Measurements from ENCODE around the gene BAZ2B. TPM values are rescaled to one million over a fixed set of nuclear protein-coding genes. Genes with fewer than 3 reads are reported as not detected.

BAZ2B gene
- total and polyA plus RNA-seq, 9 of the 15 experiments (the other 6 are each of a cell fraction or from before 2014, with no cell fraction given): 7.5 to 38.6 (median 19.8) TPM

- Histone ChIP-seq H3K27me3 (ENCODE audit: control insufficient read depth in 2 of 2, insufficient read depth in 2 of 2, low read length in 2 of 2) (no peaks in the 10 kb centered on the region), H4K20me1 (replicated peaks; ENCODE audit: control insufficient read depth, insufficient read depth, low read length) (no peaks in the 10 kb centered on the region), H2AFZ (ENCODE audit: low read depth, low read length) (no peak overlapping the region), H3K9me3 (replicated peaks; ENCODE audit: control insufficient read depth, insufficient read depth, low read depth, low read length) (no peaks in the 10 kb centered on the region), H3K4me3 (no peak overlapping the region), H3K9me1 (ENCODE audit: control insufficient read depth, insufficient read depth, low read length) (no peaks in the 10 kb centered on the region), H3K27ac (ENCODE audit: extremely low read depth, low read depth, low read length) (no peak overlapping the region), H3K4me2 (ENCODE audit: insufficient read depth, low read length) (no peak overlapping the region), H3K9ac (ENCODE audit: insufficient read depth in 1 of 2, low read depth in 2 of 2, low read length in 2 of 2) (no peak overlapping the region), H3K36me3 (ENCODE audit: control insufficient read depth, insufficient read depth, low read length) (no peaks in the 10 kb centered on the region), H3K79me2 (ENCODE audit: control insufficient read depth, insufficient read depth, low read length) (no peaks in the 10 kb centered on the region), H3K4me1 (replicated peaks in 1 of 2; ENCODE audit: control insufficient read depth in 2 of 2, insufficient read depth in 2 of 2, low read length in 2 of 2) (no peaks in the 10 kb centered on the region)
- POLR2A ChIA-PET: interaction anchor here (0.8 kb wide), 1 partner anchor 15 kb away, joined by 4 read pairs; no protein-coding TSS in a partner anchor
- intact Hi-C loops (cut with micrococcal nuclease): no loop called here
- ATAC-seq: no peak
- CTCF ChIA-PET (ENCODE audit: low intra/inter-chr PET ratio): no interaction called here
- in situ Hi-C loops (cut with MboI): no loop called here
- no TSS peak for BruUV-seq (replicated peaks)
- no peak for DNase-seq (ENCODE audit: extremely low read depth in 1 of 4, low spot score in 3 of 4)
- 38% methylated on average over 2 of the region's 2 CpGs for WGBS (ENCODE audit: insufficient coverage, low coverage, missing lambda C conversion rate)
- FAIRE-seq: no peak
- no peak for TF ChIP-seq EWSR1 (IDR thresholded peaks at IDR 0.05; ENCODE audit: borderline replicate concordance, low read depth, partially characterized antibody)
- no peak for TF ChIP-seq ZNF12 (CRISPR knock-in tag; IDR thresholded peaks at IDR 0.05)
- no peak for TF ChIP-seq ATF4 (CRISPR knock-in tag; IDR thresholded peaks at IDR 0.05)
- TF ChIP-seq ZNF79 (CRISPR knock-in tag; IDR thresholded peaks at IDR 0.05; ENCODE audit: low read depth): no peak
- no peak for TF ChIP-seq MYBL2 (IDR thresholded peaks at IDR 0.05; ENCODE audit: low read depth)
- TF ChIP-seq MYBL2 (CRISPR knock-in tag; IDR thresholded peaks at IDR 0.05; ENCODE audit: borderline replicate concordance): no peak
- no peak for TF ChIP-seq NEUROD1 (IDR thresholded peaks at IDR 0.05; ENCODE audit: borderline replicate concordance, low read depth, low read length, partially characterized antibody)
- TF ChIP-seq GABPB1 (CRISPR knock-in tag; IDR thresholded peaks at IDR 0.05): no peak
- no peak for TF ChIP-seq ZBTB8A (IDR thresholded peaks at IDR 0.05; ENCODE audit: partially characterized antibody)
- TF ChIP-seq MITF (IDR thresholded peaks at IDR 0.05): no peak
- no peak for TF ChIP-seq JUN (IDR thresholded peaks at IDR 0.05; ENCODE audit: borderline replicate concordance, low read depth, low read length)
- no peak for TF ChIP-seq JUN (CRISPR knock-in tag; IDR thresholded peaks at IDR 0.05; ENCODE audit: borderline replicate concordance)
- TF ChIP-seq ARID1B (IDR thresholded peaks at IDR 0.05): no peak
- no peak for TF ChIP-seq ZNF398 (CRISPR knock-in tag; IDR thresholded peaks at IDR 0.05)
- no peak for TF ChIP-seq SMARCA4 (IDR thresholded peaks at IDR 0.05)
- TF ChIP-seq CEBPB (tag; IDR thresholded peaks at IDR 0.05): no peak
- no peak for TF ChIP-seq HNRNPH1 (optimal IDR thresholded peaks at IDR 0.05; ENCODE audit: low read depth, low read length)
Measured at GRCh38 chr2:159371506-159371905, 244.8 kb downstream of the BAZ2B start.

All from K562 (cell line).